ENCODE results near the gene NEGR1. TPM values are rescaled to one million over a fixed set of nuclear protein-coding genes. Genes with fewer than 3 reads are reported as not detected.

The NEGR1 gene
- total RNA-seq, 4 donors from 2014 or later: 33.3 to 73.0 (median 54.1) TPM

DNA sequence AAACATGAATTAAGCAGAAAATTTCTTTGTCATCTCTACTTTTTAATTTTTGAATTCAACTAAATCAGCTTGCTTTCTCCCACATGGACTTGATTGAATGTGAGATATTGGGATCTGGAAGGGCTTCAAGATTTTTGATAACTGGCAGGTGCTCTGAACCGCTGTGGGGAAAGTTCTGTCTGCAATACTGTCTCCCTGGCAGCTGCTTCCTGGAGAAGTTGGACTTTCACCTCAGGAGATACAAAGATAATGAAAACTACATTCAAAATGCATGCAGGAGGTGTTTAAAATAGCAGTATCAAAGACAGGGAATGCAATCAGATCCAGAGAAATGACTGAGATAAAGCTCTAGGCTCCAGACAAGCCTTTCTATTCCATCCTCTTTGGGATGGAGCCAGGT is 338.3 kb downstream of the NEGR1 start:
- 71 to 100% methylated on average over 1 of the region's 1 CpG for WGBS, 2 donors (ENCODE audit: low coverage in 1 of 2)

DNA sequence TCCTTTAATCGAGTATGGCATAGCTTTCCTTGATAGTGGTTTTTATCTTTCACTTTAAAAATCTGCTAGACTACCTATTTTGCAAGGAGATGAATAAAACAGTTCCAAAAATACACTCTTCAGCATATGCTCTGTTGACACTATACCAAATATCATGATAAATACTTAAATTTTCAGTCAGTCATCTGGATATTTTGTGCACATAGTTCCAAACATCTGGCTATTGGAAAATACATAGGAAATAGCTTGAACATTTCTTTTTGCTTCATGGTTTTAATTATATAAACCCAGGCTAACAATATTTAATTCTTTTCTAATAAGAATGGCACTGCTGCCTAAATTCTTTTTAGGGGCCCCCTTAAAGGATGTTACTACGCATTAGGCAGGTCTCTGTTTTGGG is 342.1 kb downstream of the NEGR1 start:
- no peak for ATAC-seq
- no peaks in the 10 kb centered on the region for H3K27me3 ChIP-seq
- H3K4me1 ChIP-seq: no peaks in the 10 kb centered on the region
- TF ChIP-seq POLR2A (IDR thresholded peaks at IDR 0.05) (no peak), EP300 (IDR thresholded peaks at IDR 0.05) (no peak), POLR2AphosphoS5 (IDR thresholded peaks at IDR 0.05) (no peak)
- TF ChIP-seq, protein P1, sequence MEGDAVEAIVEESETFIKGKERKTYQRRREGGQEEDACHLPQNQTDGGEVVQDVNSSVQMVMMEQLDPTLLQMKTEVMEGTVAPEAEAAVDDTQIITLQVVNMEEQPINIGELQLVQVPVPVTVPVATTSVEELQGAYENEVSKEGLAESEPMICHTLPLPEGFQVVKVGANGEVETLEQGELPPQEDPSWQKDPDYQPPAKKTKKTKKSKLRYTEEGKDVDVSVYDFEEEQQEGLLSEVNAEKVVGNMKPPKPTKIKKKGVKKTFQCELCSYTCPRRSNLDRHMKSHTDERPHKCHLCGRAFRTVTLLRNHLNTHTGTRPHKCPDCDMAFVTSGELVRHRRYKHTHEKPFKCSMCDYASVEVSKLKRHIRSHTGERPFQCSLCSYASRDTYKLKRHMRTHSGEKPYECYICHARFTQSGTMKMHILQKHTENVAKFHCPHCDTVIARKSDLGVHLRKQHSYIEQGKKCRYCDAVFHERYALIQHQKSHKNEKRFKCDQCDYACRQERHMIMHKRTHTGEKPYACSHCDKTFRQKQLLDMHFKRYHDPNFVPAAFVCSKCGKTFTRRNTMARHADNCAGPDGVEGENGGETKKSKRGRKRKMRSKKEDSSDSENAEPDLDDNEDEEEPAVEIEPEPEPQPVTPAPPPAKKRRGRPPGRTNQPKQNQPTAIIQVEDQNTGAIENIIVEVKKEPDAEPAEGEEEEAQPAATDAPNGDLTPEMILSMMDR (IDR thresholded peaks at IDR 0.05): no peak
- H3K27ac ChIP-seq: no peak overlapping the region
- no peaks in the 10 kb centered on the region for H3K9me3 ChIP-seq
- H3K36me3 ChIP-seq: no peaks in the 10 kb centered on the region
- WGBS, 2 donors (ENCODE audit: low coverage in 1 of 2): 90 to 100% methylated on average over 2 of the region's 2 CpGs
- H3K4me3 ChIP-seq: no peak overlapping the region

More for the DNA sequence above, 338.3 kb downstream of the NEGR1 start:
- Histone ChIP-seq H3K9me3 (no peaks in the 10 kb centered on the region), H3K27ac (no peak overlapping the region), H3K27me3 (no peaks in the 10 kb centered on the region), H3K4me3 (no peak overlapping the region), H3K4me1 (no peaks in the 10 kb centered on the region), H3K36me3 (no peaks in the 10 kb centered on the region)
- ATAC-seq: no peak
- TF ChIP-seq EP300 (IDR thresholded peaks at IDR 0.05) (no peak), POLR2AphosphoS5 (IDR thresholded peaks at IDR 0.05) (no peak), POLR2A (IDR thresholded peaks at IDR 0.05) (no peak)
- TF ChIP-seq, protein P1 (IDR thresholded peaks at IDR 0.05): no peak

DNA sequence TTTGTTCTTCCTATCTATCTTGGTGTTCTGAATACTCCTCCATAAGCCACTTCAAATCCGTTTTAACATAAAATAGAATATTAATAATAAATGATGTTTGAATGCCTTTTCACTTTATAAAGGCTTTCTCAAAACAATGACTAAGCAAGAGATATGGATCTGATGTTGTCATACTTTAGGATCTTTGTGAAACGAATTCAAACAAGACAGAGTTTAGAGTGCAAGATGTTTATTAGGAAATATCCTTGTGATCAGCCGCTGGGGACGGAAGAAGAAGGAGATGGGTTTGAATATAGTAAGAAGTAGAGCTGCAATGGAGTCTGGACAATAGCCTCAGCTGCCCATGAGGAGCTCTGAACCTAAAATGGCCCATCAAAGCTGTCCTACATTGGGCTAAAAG is 351.8 kb downstream of the NEGR1 start:
- WGBS, 2 donors (ENCODE audit: low coverage in 1 of 2): 77 to 80% methylated on average over 4 of the region's 4 CpGs
- Histone ChIP-seq H3K4me3 (no peak overlapping the region), H3K27ac (no peak overlapping the region), H3K27me3 (no peaks in the 10 kb centered on the region), H3K36me3 (no peaks in the 10 kb centered on the region), H3K4me1 (peaks cover 0 to 3% (median 0%) of the 10 kb centered on the region in 3 donors), H3K9me3 (no peaks in the 10 kb centered on the region)
- TF ChIP-seq, protein P1 (IDR thresholded peaks at IDR 0.05): no peak
- no peak for TF ChIP-seq POLR2AphosphoS5 (IDR thresholded peaks at IDR 0.05)
- no peak for TF ChIP-seq EP300 (IDR thresholded peaks at IDR 0.05)
- no peak for ATAC-seq

DNA sequence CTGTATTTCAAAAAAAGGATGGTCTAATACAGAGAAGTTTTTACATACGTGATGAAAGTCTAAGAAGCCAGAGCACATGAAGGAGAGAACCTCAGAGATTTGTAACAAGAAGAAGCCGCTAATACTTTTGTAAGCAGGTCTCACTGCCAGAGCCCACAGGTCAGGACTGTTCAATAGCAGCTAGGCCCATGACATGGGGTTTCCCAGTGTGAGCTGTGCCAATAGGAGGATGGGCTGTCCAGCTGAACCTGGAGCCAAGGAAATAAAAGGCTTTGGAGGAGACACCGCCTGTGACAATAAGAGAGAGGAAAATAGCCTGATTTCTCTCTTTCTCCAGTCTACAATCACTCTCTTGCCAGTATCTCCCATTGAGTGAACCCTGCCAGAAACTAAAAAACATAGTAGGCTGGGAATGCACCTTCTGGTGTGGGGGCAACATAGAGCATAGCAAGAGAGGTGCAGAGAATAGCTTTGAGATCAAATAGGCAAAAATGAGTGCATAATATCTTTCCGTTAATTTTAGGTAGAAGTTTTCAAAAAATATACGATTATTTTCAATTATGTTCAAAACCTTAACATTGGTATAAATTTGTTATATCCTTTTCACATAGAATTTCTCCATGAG is 360.3 kb downstream of the NEGR1 start:
- ATAC-seq: no peak
- Histone ChIP-seq H3K27ac (no peak overlapping the region), H3K27me3 (no peaks in the 10 kb centered on the region), H3K9me3 (no peaks in the 10 kb centered on the region), H3K4me1 (peaks cover 0 to 3% (median 0%) of the 10 kb centered on the region in 3 donors), H3K4me3 (no peak overlapping the region), H3K36me3 (no peaks in the 10 kb centered on the region)
- TF ChIP-seq EP300 (IDR thresholded peaks at IDR 0.05) (no peak), POLR2A (IDR thresholded peaks at IDR 0.05) (no peak), POLR2AphosphoS5 (IDR thresholded peaks at IDR 0.05) (no peak)
- TF ChIP-seq, protein P1 (IDR thresholded peaks at IDR 0.05): no peak
- WGBS, 2 donors (ENCODE audit: low coverage in 1 of 2): 88 to 100% methylated on average over 2 to 5 of the region's 5 CpGs

DNA sequence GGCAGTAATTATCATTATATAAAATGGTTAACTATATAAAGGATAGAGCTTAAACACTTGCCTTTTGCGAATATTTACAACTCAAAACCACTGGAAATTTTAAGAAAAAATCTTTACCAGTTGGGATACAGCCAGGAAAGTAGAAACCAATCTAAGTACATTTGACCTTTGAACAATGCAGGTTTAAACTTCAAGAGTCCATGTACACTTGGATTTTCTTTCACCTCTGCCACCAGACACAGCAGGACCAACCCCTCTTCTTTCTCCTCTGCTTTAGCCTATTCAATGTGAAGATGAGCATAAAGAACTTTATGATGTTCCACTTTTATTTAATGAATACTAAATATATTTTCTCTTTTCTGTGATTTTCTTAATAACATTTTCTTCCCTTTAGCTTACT is 361.1 kb downstream of the NEGR1 start:
- 80 to 85% methylated on average over 1 of the region's 1 CpG for WGBS, 2 donors (ENCODE audit: low coverage in 1 of 2)
- H3K27ac ChIP-seq: no peak overlapping the region
- no peak for ATAC-seq
- no peaks in the 10 kb centered on the region for H3K27me3 ChIP-seq
- H3K4me1 ChIP-seq: peaks cover 0 to 3% (median 0%) of the 10 kb centered on the region in 3 donors
- no peaks in the 10 kb centered on the region for H3K9me3 ChIP-seq
- H3K4me3 ChIP-seq: no peak overlapping the region
- TF ChIP-seq EP300 (IDR thresholded peaks at IDR 0.05) (no peak), POLR2A (IDR thresholded peaks at IDR 0.05) (no peak), POLR2AphosphoS5 (IDR thresholded peaks at IDR 0.05) (no peak)
- TF ChIP-seq, protein P1 (IDR thresholded peaks at IDR 0.05): no peak
- H3K36me3 ChIP-seq: no peaks in the 10 kb centered on the region

Data from gastroesophageal sphincter (tissue), 4 donors.